Measurements from ENCODE around the gene YES1.

The YES1 gene

DNA sequence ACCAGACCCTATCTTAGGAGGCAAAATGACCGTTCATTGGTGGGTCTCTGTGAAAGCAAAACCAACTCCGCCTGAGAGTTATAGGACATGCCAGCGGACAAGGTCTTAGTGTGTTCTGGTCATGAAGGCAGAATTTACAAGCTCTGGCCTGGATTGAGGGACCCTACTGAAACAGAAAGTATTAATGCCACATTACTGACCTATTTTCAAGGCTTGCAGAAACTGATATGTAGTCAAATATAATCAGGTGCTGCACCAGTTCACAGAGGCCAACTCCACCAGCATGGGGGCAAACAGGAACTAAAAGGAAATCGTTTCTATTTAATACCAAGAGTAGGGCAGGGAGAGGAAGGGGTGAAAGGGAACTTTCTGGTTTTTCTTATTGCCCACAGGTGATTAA is 134.9 kb downstream of the YES1 start:
- Histone ChIP-seq H3K4me1 (ENCODE audit: insufficient read depth, low read length, severe bottlenecking) (no peaks in the 10 kb centered on the region), H2AFZ (ENCODE audit: low read length) (no peak overlapping the region), H3K27ac (ENCODE audit: low read depth, low read length, poor library complexity, severe bottlenecking) (no peak overlapping the region), H3K4me2 (ENCODE audit: low read length) (no peak overlapping the region), H3K27me3 (ENCODE audit: insufficient read depth, low read length) (no peaks in the 10 kb centered on the region), H3F3A (ENCODE audit: insufficient read depth, low read length) (no peaks in the 10 kb centered on the region), H3K9ac (ENCODE audit: low read length) (no peak overlapping the region), H3K4me3 (ENCODE audit: low read depth, low read length, poor library complexity, severe bottlenecking) (no peak overlapping the region), H3K36me3 (ENCODE audit: insufficient read depth, low read length) (peaks cover 16% of the 10 kb centered on the region), H4K20me1 (ENCODE audit: insufficient read depth, low read length) (no peaks in the 10 kb centered on the region), H3K9me3 (ENCODE audit: low read length) (no peaks in the 10 kb centered on the region), H3K9me2 (ENCODE audit: low read depth, low read length) (no peaks in the 10 kb centered on the region), H3K79me2 (ENCODE audit: insufficient read depth, low read length) (no peaks in the 10 kb centered on the region)
- no peak for TF ChIP-seq EZH2 (IDR thresholded peaks at IDR 0.05; ENCODE audit: borderline replicate concordance, low read length)
- TF ChIP-seq, protein P1, sequence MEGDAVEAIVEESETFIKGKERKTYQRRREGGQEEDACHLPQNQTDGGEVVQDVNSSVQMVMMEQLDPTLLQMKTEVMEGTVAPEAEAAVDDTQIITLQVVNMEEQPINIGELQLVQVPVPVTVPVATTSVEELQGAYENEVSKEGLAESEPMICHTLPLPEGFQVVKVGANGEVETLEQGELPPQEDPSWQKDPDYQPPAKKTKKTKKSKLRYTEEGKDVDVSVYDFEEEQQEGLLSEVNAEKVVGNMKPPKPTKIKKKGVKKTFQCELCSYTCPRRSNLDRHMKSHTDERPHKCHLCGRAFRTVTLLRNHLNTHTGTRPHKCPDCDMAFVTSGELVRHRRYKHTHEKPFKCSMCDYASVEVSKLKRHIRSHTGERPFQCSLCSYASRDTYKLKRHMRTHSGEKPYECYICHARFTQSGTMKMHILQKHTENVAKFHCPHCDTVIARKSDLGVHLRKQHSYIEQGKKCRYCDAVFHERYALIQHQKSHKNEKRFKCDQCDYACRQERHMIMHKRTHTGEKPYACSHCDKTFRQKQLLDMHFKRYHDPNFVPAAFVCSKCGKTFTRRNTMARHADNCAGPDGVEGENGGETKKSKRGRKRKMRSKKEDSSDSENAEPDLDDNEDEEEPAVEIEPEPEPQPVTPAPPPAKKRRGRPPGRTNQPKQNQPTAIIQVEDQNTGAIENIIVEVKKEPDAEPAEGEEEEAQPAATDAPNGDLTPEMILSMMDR (IDR thresholded peaks at IDR 0.05; ENCODE audit: low read length) = no peak

GRCh38 chr18:676736-677135 is 135.3 kb downstream of the YES1 start:
- no peaks in the 10 kb centered on the region for H4K20me1 ChIP-seq (ENCODE audit: insufficient read depth, low read length)
- TF ChIP-seq, protein P1 (IDR thresholded peaks at IDR 0.05; ENCODE audit: low read length) = no peak
- no peak for TF ChIP-seq EZH2 (IDR thresholded peaks at IDR 0.05; ENCODE audit: borderline replicate concordance, low read length)
- H3K4me2 ChIP-seq (ENCODE audit: low read length) = no peak overlapping the region
- H3K36me3 ChIP-seq (ENCODE audit: insufficient read depth, low read length) = peaks cover 18% of the 10 kb centered on the region
- no peaks in the 10 kb centered on the region for H3K4me1 ChIP-seq (ENCODE audit: insufficient read depth, low read length, severe bottlenecking)
- H2AFZ ChIP-seq (ENCODE audit: low read length) = no peak overlapping the region
- no peak overlapping the region for H3K27ac ChIP-seq (ENCODE audit: low read depth, low read length, poor library complexity, severe bottlenecking)
- H3K4me3 ChIP-seq (ENCODE audit: low read depth, low read length, poor library complexity, severe bottlenecking) = no peak overlapping the region
- no peaks in the 10 kb centered on the region for H3K9me2 ChIP-seq (ENCODE audit: low read depth, low read length)
- H3K9me3 ChIP-seq (ENCODE audit: low read length) = no peaks in the 10 kb centered on the region
- H3K27me3 ChIP-seq (ENCODE audit: insufficient read depth, low read length) = no peaks in the 10 kb centered on the region
- H3K79me2 ChIP-seq (ENCODE audit: insufficient read depth, low read length) = no peaks in the 10 kb centered on the region
- no peaks in the 10 kb centered on the region for H3F3A ChIP-seq (ENCODE audit: insufficient read depth, low read length)
- H3K9ac ChIP-seq (ENCODE audit: low read length) = no peak overlapping the region

DNA sequence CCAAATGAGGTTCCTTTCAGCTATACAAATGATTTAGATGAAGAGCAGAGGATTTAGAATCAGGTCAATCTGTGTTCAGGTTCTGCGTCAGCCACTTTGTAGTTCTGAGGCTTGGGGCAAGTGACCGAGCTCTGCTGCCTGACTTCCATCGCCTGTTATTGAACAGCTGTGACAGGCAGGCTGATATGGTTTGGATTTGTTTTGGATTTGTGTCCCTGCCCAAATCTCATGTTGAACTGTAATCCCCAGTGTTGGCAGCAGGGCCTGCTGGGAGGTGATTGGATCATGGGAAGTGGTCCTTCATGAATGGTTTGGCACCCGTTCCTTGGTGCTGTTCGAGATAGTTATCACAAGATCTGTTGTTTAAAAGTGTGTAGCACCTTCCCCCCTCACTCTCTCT is 136.0 kb downstream of the YES1 start:
- Histone ChIP-seq H4K20me1 (ENCODE audit: insufficient read depth, low read length) (no peaks in the 10 kb centered on the region), H3K9ac (ENCODE audit: low read length) (no peak overlapping the region), H3F3A (ENCODE audit: insufficient read depth, low read length) (no peaks in the 10 kb centered on the region), H3K27ac (ENCODE audit: low read depth, low read length, poor library complexity, severe bottlenecking) (no peak overlapping the region), H3K79me2 (ENCODE audit: insufficient read depth, low read length) (no peaks in the 10 kb centered on the region), H3K9me3 (ENCODE audit: low read length) (no peaks in the 10 kb centered on the region), H3K36me3 (ENCODE audit: insufficient read depth, low read length) (peaks cover 20% of the 10 kb centered on the region), H3K9me2 (ENCODE audit: low read depth, low read length) (no peaks in the 10 kb centered on the region), H3K4me2 (ENCODE audit: low read length) (no peak overlapping the region), H3K4me1 (ENCODE audit: insufficient read depth, low read length, severe bottlenecking) (no peaks in the 10 kb centered on the region), H3K27me3 (ENCODE audit: insufficient read depth, low read length) (no peaks in the 10 kb centered on the region), H2AFZ (ENCODE audit: low read length) (no peak overlapping the region), H3K4me3 (ENCODE audit: low read depth, low read length, poor library complexity, severe bottlenecking) (no peak overlapping the region)
- TF ChIP-seq EZH2 (IDR thresholded peaks at IDR 0.05; ENCODE audit: borderline replicate concordance, low read length) = no peak
- TF ChIP-seq, protein P1 (IDR thresholded peaks at IDR 0.05; ENCODE audit: low read length) = no peak
